GM19239 (cell line): ENCODE data around the gene HBA1.
"Not testable (repeated sequence)": the region's sequence is repeated elsewhere in the genome, so short reads cannot be mapped to it uniquely, and the experiment has no call there.

Experiments
- DNase-seq: peaks from one replicate; pipeline ENCODE4 v3.0.0; 2011; ENCODE audit warnings: low spot score; ENCODE audit not compliant: insufficient read length
- FAIRE-seq: peaks from 2 replicates; lab custom pipeline; 2011; peaks lifted over from hg19 to GRCh38; lab: Jason Lieb, UNC

Gene HBA1

GRCh38 chr16:176477-177382 is at the start of gene HBA1:
Gene HBA1, plus strand, starts transcription at chr16:176680. Its CDS starts 37 bp downstream, at chr16:176717.
- DNase-seq, FAIRE-seq: not testable (repeated sequence)

- DNase-seq (no peak), FAIRE-seq (no peak)
Observed at GRCh38 chr16:129075-129474, 47.4 kb upstream of the HBA1 start.

GRCh38 chr16:130533-131173 is 45.8 kb upstream of the HBA1 start:
- DNase-seq (no peak), FAIRE-seq (no peak)

GRCh38 chr16:132120-132519 is 44.4 kb upstream of the HBA1 start:
- FAIRE-seq (no peak), DNase-seq (no peak)

GRCh38 chr16:133716-134115 is 42.8 kb upstream of the HBA1 start:
- FAIRE-seq (no peak), DNase-seq (no peak)

GRCh38 chr16:138049-138417 is 38.4 kb upstream of the HBA1 start:
- no peak for FAIRE-seq

GRCh38 chr16:140175-140857 is 36.2 kb upstream of the HBA1 start:
- FAIRE-seq (no peak), DNase-seq (no peak)

More at GRCh38 chr16:138049-138417, 38.4 kb upstream of the HBA1 start:
- DNase-seq: no peak

GRCh38 chr16:142405-142967 is 34.0 kb upstream of the HBA1 start:
- FAIRE-seq (no peak), DNase-seq (no peak)

GRCh38 chr16:143047-143446 is 33.4 kb upstream of the HBA1 start:
- no peak for DNase-seq
- no peak for FAIRE-seq

- no peak for FAIRE-seq
- DNase-seq: no peak
Observed at GRCh38 chr16:143456-143855, 33.0 kb upstream of the HBA1 start.

- FAIRE-seq: no peak
- DNase-seq: no peak
Observed at GRCh38 chr16:144797-145252, 31.7 kb upstream of the HBA1 start.

- no peak for FAIRE-seq
- DNase-seq: no peak
Observed at GRCh38 chr16:146646-147045, 29.8 kb upstream of the HBA1 start.

GRCh38 chr16:149024-149660 is 27.3 kb upstream of the HBA1 start:
- no peak for DNase-seq
- no peak for FAIRE-seq

- DNase-seq: no peak
Observed at GRCh38 chr16:152141-153128, 24.0 kb upstream of the HBA1 start, which contains the start of gene HBZ. Gene HBZ, plus strand, starts transcription at chr16:152644. Its CDS starts 266 bp downstream, at chr16:152910.

GRCh38 chr16:153129-153521 is 23.4 kb upstream of the HBA1 start:
- not testable (repeated sequence) for DNase-seq, FAIRE-seq

More at GRCh38 chr16:152141-153128, 24.0 kb upstream of the HBA1 start, which contains the start of gene HBZ:
- FAIRE-seq: no peak

GRCh38 chr16:153550-154216 is 22.8 kb upstream of the HBA1 start:
- FAIRE-seq: peak; percentile 45
- not testable (repeated sequence) for DNase-seq

GRCh38 chr16:154217-155030 is 22.1 kb upstream of the HBA1 start:
- FAIRE-seq: no peak
- DNase-seq: no peak
